Measurements from ENCODE around the gene PEX14. TPM values are rescaled to one million over a fixed set of nuclear protein-coding genes. Genes with fewer than 3 reads are reported as not detected.
A peak's percentile ranks its signal among the peaks of the same experiment; 100 is the strongest.

The PEX14 gene
- total and polyA plus RNA-seq, 9 of the 15 experiments (the other 6 are each of a cell fraction or from before 2014, with no cell fraction given): 2.6 to 45.7 (median 22.7) TPM

DNA sequence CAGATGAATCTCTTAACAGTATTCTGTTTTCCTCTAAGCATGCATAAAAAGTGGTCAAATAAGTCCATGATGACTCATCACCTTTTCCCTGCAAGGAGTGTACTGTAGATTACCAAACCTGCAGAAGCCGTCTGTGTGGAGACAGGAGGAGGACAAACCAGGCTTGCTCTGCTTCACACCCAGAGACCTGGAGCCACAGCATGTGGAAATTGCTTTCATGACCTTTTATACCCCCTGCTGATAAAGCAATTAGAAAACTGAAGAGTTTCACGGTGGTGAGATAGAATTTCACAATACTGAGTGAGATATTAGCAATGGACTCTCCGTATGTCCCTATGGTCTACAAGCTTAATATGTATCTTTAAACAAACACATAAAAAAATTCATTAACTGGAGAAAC is 15.6 kb upstream of the PEX14 start (continued):
- TF ChIP-seq, protein P1, sequence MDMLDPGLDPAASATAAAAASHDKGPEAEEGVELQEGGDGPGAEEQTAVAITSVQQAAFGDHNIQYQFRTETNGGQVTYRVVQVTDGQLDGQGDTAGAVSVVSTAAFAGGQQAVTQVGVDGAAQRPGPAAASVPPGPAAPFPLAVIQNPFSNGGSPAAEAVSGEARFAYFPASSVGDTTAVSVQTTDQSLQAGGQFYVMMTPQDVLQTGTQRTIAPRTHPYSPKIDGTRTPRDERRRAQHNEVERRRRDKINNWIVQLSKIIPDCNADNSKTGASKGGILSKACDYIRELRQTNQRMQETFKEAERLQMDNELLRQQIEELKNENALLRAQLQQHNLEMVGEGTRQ (CRISPR knock-in tag; IDR thresholded peaks at IDR 0.05): no peak
- TF ChIP-seq, protein P2, sequence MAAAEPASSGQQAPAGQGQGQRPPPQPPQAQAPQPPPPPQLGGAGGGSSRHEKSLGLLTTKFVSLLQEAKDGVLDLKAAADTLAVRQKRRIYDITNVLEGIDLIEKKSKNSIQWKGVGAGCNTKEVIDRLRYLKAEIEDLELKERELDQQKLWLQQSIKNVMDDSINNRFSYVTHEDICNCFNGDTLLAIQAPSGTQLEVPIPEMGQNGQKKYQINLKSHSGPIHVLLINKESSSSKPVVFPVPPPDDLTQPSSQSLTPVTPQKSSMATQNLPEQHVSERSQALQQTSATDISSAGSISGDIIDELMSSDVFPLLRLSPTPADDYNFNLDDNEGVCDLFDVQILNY (CRISPR knock-in tag; IDR thresholded peaks at IDR 0.05): no peak
- TF ChIP-seq, protein P3, sequence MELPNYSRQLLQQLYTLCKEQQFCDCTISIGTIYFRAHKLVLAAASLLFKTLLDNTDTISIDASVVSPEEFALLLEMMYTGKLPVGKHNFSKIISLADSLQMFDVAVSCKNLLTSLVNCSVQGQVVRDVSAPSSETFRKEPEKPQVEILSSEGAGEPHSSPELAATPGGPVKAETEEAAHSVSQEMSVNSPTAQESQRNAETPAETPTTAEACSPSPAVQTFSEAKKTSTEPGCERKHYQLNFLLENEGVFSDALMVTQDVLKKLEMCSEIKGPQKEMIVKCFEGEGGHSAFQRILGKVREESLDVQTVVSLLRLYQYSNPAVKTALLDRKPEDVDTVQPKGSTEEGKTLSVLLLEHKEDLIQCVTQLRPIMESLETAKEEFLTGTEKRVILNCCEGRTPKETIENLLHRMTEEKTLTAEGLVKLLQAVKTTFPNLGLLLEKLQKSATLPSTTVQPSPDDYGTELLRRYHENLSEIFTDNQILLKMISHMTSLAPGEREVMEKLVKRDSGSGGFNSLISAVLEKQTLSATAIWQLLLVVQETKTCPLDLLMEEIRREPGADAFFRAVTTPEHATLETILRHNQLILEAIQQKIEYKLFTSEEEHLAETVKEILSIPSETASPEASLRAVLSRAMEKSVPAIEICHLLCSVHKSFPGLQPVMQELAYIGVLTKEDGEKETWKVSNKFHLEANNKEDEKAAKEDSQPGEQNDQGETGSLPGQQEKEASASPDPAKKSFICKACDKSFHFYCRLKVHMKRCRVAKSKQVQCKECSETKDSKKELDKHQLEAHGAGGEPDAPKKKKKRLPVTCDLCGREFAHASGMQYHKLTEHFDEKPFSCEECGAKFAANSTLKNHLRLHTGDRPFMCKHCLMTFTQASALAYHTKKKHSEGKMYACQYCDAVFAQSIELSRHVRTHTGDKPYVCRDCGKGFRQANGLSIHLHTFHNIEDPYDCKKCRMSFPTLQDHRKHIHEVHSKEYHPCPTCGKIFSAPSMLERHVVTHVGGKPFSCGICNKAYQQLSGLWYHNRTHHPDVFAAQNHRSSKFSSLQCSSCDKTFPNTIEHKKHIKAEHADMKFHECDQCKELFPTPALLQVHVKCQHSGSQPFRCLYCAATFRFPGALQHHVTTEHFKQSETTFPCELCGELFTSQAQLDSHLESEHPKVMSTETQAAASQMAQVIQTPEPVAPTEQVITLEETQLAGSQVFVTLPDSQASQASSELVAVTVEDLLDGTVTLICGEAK (IDR thresholded peaks at IDR 0.05): peak; percentile 16; the same call in 1 of the 2 replicates
- TF ChIP-seq, protein P3 (CRISPR knock-in tag; IDR thresholded peaks at IDR 0.05): no peak
- TF ChIP-seq NFATC3 (IDR thresholded peaks at IDR 0.05): no peak; the same call in 1 of the 2 replicates
- no peak for TF ChIP-seq XRCC4 (IDR thresholded peaks at IDR 0.05; ENCODE audit: extremely low read depth, insufficient read depth, insufficient read length)
- no peak for TF ChIP-seq MTA3 (IDR thresholded peaks at IDR 0.05; ENCODE audit: borderline replicate concordance)
- TF ChIP-seq, protein P4, sequence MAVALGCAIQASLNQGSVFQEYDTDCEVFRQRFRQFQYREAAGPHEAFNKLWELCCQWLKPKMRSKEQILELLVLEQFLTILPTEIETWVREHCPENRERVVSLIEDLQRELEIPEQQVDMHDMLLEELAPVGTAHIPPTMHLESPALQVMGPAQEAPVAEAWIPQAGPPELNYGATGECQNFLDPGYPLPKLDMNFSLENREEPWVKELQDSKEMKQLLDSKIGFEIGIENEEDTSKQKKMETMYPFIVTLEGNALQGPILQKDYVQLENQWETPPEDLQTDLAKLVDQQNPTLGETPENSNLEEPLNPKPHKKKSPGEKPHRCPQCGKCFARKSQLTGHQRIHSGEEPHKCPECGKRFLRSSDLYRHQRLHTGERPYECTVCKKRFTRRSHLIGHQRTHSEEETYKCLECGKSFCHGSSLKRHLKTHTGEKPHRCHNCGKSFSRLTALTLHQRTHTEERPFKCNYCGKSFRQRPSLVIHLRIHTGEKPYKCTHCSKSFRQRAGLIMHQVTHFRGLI (CRISPR knock-in tag; IDR thresholded peaks at IDR 0.05): no peak
- no peak for TF ChIP-seq RFX7 (CRISPR knock-in tag; IDR thresholded peaks at IDR 0.05)
- no peak for TF ChIP-seq FOXA3 (CRISPR knock-in tag; conservative IDR thresholded peaks at IDR 0.05 in 1 of 2, IDR thresholded peaks at IDR 0.05 in 1 of 2)
- TF ChIP-seq MEIS2 (IDR thresholded peaks at IDR 0.05; ENCODE audit: partially characterized antibody): no peak
- peak; percentile 87 for TF ChIP-seq SMARCC2 (IDR thresholded peaks at IDR 0.05; ENCODE audit: low read depth)
- 0 out of 2 replicates have a peak, but pooled peaks have one; percentile 28 for TF ChIP-seq GATA2 (CRISPR knock-in tag; IDR thresholded peaks at IDR 0.05)
- TF ChIP-seq SREBF1 (IDR thresholded peaks at IDR 0.05; ENCODE audit: borderline replicate concordance, low read depth, low read length): no peak
- TF ChIP-seq RBM39 (optimal IDR thresholded peaks at IDR 0.05; ENCODE audit: low read depth, low read length): no peak
- no peak for TF ChIP-seq PRMT5 (CRISPR knock-in tag; IDR thresholded peaks at IDR 0.05)
- no peak for TF ChIP-seq TAF7 (tag; IDR thresholded peaks at IDR 0.05)
